Measurements from ENCODE around the gene GPR183. TPM values are rescaled to one million over a fixed set of nuclear protein-coding genes. Genes with fewer than 3 reads are reported as not detected.
A peak's percentile ranks its signal among the peaks of the same experiment; 100 is the strongest.

GPR183 gene
- total RNA-seq, 1 experiment from 2014 or later: not detected

DNA sequence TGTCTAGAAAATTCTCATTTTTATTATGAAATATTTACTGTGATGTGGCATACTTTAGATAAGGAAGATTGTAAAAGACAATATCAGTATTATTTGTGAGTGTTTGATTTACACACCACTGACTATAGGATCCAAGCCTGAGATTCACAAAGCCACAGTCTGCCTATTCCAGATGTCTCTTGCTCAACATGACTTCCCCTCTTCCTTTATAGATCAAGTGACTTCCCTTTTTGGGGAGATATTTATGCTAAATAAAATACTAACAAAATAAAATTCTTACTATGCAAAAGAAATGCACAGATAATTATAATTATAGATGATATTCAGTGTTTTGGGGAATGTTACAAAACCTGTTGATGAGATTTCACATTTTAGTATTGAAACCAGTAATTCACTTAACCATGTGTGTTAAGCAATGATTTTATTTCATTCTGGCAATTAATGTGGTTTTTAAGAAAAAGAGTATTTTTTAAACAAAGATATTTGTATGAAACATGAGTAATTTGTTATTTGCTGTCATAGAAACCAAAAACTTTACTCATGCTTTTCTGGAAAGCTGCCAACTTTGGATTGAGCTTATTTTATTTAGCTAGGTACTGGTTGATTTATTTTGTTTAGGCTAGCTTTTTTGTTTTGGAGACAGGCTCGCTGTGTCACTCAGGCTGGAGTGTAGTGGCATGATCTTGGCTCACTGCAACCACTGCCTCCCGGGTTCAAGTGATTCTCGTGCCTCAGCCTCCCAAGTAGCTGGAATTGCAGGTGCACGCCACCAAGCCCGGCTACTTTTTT, 13.7 kb upstream of the GPR183 start:
- no peak for TF ChIP-seq CTCF (IDR thresholded peaks at IDR 0.05; ENCODE audit: unreplicated experiment)
- intact Hi-C loops (cut with micrococcal nuclease): no loop called here
- ChIA-PET CTCF (interaction anchor here (0.6 to 1.0 kb wide), 3 partner anchors 51 to 356 kb away, joined by 3 to 4 read pairs (median 3); no protein-coding TSS in a partner anchor), POLR2A (interaction anchor here (0.7 to 1.8 kb wide), 4 partner anchors 10 to 119 kb away, joined by 3 to 6 read pairs (median 4); no protein-coding TSS in a partner anchor)
- H3K9me3 Mint-ChIP-seq (ENCODE audit: unreplicated experiment): no peaks in the 10 kb centered on the region
- no peak overlapping the region for H3K4me3 Mint-ChIP-seq (ENCODE audit: unreplicated experiment)
- peak overlapping the region; percentile 51 for H3K27ac Mint-ChIP-seq (ENCODE audit: low read depth, unreplicated experiment)
- no peaks in the 10 kb centered on the region for H3K27me3 Mint-ChIP-seq (ENCODE audit: insufficient read depth, unreplicated experiment)
- peaks cover 21% of the 10 kb centered on the region for H3K4me1 Mint-ChIP-seq (ENCODE audit: insufficient read depth, unreplicated experiment)
- DNase-seq (ENCODE audit: unreplicated experiment): peak; percentile 93
- BruUV-seq (replicated peaks): no TSS peak
- H3K36me3 Mint-ChIP-seq (ENCODE audit: insufficient read depth, unreplicated experiment): peaks cover 49% of the 10 kb centered on the region

DNA sequence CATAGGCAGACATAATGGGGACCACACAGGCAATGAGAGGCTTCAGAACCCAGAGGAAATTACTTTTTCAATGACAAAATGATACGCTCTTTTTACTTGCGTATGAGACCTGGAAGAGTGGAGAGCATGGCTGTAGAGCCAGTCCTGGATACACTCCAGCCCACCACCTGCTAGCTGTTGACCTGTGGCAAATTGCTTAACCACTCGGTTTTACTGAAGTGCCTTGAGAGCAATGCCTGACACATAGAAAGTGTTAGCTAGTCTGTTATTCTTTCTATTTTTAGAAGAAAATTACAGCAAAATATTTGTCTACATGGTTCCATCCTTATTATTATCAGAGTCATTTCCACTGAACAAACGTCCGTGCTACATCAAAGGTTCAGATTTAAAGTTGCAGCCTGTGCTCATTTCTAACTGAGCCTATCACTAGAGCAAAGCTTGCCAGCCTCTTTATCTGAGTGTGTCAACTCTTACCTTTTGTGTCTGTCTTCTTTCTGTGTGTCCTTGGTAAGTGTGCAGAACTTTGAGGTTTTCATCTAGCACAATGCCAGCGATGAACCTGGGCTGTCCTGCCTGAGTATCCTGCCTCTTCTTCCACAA, 9.6 kb upstream of the GPR183 start:
- ChIA-PET CTCF (no interaction called here), POLR2A (no interaction called here)
- TF ChIP-seq CTCF (IDR thresholded peaks at IDR 0.05; ENCODE audit: unreplicated experiment): no peak
- Mint-ChIP-seq H3K36me3 (ENCODE audit: insufficient read depth, unreplicated experiment) (peaks cover 38% of the 10 kb centered on the region), H3K9me3 (ENCODE audit: unreplicated experiment) (no peaks in the 10 kb centered on the region), H3K27ac (ENCODE audit: low read depth, unreplicated experiment) (no peak overlapping the region), H3K4me1 (ENCODE audit: insufficient read depth, unreplicated experiment) (peaks cover 14% of the 10 kb centered on the region), H3K27me3 (ENCODE audit: insufficient read depth, unreplicated experiment) (no peaks in the 10 kb centered on the region), H3K4me3 (ENCODE audit: unreplicated experiment) (no peak overlapping the region)
- DNase-seq (ENCODE audit: unreplicated experiment): peak; percentile 24
- intact Hi-C loops (cut with micrococcal nuclease): no loop called here
- BruUV-seq (replicated peaks): no TSS peak

- no peaks in the 10 kb centered on the region for H3K9me3 Mint-ChIP-seq (ENCODE audit: unreplicated experiment)
- no peak overlapping the region for H3K27ac Mint-ChIP-seq (ENCODE audit: low read depth, unreplicated experiment)
- POLR2A ChIA-PET: no interaction called here
- DNase-seq (ENCODE audit: unreplicated experiment): no peak
- no peaks in the 10 kb centered on the region for H3K27me3 Mint-ChIP-seq (ENCODE audit: insufficient read depth, unreplicated experiment)
- no peak for TF ChIP-seq CTCF (IDR thresholded peaks at IDR 0.05; ENCODE audit: unreplicated experiment)
- intact Hi-C loops (cut with micrococcal nuclease): no loop called here
- no TSS peak for BruUV-seq (replicated peaks)
- no peak overlapping the region for H3K4me3 Mint-ChIP-seq (ENCODE audit: unreplicated experiment)
- H3K36me3 Mint-ChIP-seq (ENCODE audit: insufficient read depth, unreplicated experiment): peaks cover 38% of the 10 kb centered on the region
- H3K4me1 Mint-ChIP-seq (ENCODE audit: insufficient read depth, unreplicated experiment): peaks cover 14% of the 10 kb centered on the region
- CTCF ChIA-PET: no interaction called here
Observed at GRCh38 chr13:99316224-99316623, 9.0 kb upstream of the GPR183 start.

- H3K4me3 Mint-ChIP-seq (ENCODE audit: unreplicated experiment): no peak overlapping the region
- H3K9me3 Mint-ChIP-seq (ENCODE audit: unreplicated experiment): no peaks in the 10 kb centered on the region
- ChIA-PET CTCF (interaction anchor here (0.7 to 1.6 kb wide), 2 partner anchors 42 to 121 kb away, joined by 3 to 5 read pairs; no protein-coding TSS in a partner anchor), POLR2A (no interaction called here)
- no peak overlapping the region for H3K27ac Mint-ChIP-seq (ENCODE audit: low read depth, unreplicated experiment)
- no peaks in the 10 kb centered on the region for H3K27me3 Mint-ChIP-seq (ENCODE audit: insufficient read depth, unreplicated experiment)
- TF ChIP-seq CTCF (IDR thresholded peaks at IDR 0.05; ENCODE audit: unreplicated experiment): no peak
- BruUV-seq (replicated peaks): no TSS peak
- peaks cover 37% of the 10 kb centered on the region for H3K36me3 Mint-ChIP-seq (ENCODE audit: insufficient read depth, unreplicated experiment)
- DNase-seq (ENCODE audit: unreplicated experiment): no peak
- peaks cover 14% of the 10 kb centered on the region for H3K4me1 Mint-ChIP-seq (ENCODE audit: insufficient read depth, unreplicated experiment)
- intact Hi-C loops (cut with micrococcal nuclease): no loop called here
Observed at GRCh38 chr13:99315186-99315585, 8.0 kb upstream of the GPR183 start.

All from MCF 10A (cell line).